Measurements from ENCODE around the gene CRAMP1. TPM values are rescaled to one million over a fixed set of nuclear protein-coding genes. Genes with fewer than 3 reads are reported as not detected.
"Not testable (repeated sequence)": the region's sequence is repeated elsewhere in the genome, so short reads cannot be mapped to it uniquely, and the experiment has no call there.

Gene CRAMP1
- total RNA-seq, 1 donor from 2014 or later, result 52.4 TPM

- Mint-ChIP-seq H3K4me1 (ENCODE audit: low read depth, unreplicated experiment) (no peaks in the 10 kb centered on the region), H3K4me3 (ENCODE audit: unreplicated experiment) (peak overlapping the region; percentile 18), H3K27me3 (ENCODE audit: unreplicated experiment) (peaks cover 4% of the 10 kb centered on the region), H3K36me3 (ENCODE audit: unreplicated experiment) (peaks cover 7% of the 10 kb centered on the region), H3K9me3 (ENCODE audit: unreplicated experiment) (peaks cover 6% of the 10 kb centered on the region), H3K27ac (ENCODE audit: unreplicated experiment) (no peak overlapping the region)
- TF ChIP-seq CTCF (IDR thresholded peaks at IDR 0.05; ENCODE audit: partially characterized antibody, unreplicated experiment), result no peak
- DNase-seq, result no peak
Measured at GRCh38 chr16:1584926-1585484, 27.2 kb upstream of the CRAMP1 start.

- H3K9me3 Mint-ChIP-seq (ENCODE audit: unreplicated experiment), result peaks cover 9% of the 10 kb centered on the region
- H3K4me3 Mint-ChIP-seq (ENCODE audit: unreplicated experiment), result no peak overlapping the region
- H3K4me1 Mint-ChIP-seq (ENCODE audit: low read depth, unreplicated experiment), result peaks cover 2% of the 10 kb centered on the region
- no peaks in the 10 kb centered on the region for H3K36me3 Mint-ChIP-seq (ENCODE audit: unreplicated experiment)
- no peak for DNase-seq
- H3K27me3 Mint-ChIP-seq (ENCODE audit: unreplicated experiment), result peaks cover 2% of the 10 kb centered on the region
- H3K27ac Mint-ChIP-seq (ENCODE audit: unreplicated experiment), result no peak overlapping the region
- no peak for TF ChIP-seq CTCF (IDR thresholded peaks at IDR 0.05; ENCODE audit: partially characterized antibody, unreplicated experiment)
Measured at GRCh38 chr16:1590366-1590765, 21.8 kb upstream of the CRAMP1 start.

- no peak for DNase-seq
- Mint-ChIP-seq H3K36me3 (ENCODE audit: unreplicated experiment) (no peaks in the 10 kb centered on the region), H3K9me3 (ENCODE audit: unreplicated experiment) (peaks cover 9% of the 10 kb centered on the region), H3K4me3 (ENCODE audit: unreplicated experiment) (no peak overlapping the region), H3K27ac (ENCODE audit: unreplicated experiment) (no peak overlapping the region), H3K4me1 (ENCODE audit: low read depth, unreplicated experiment) (peaks cover 2% of the 10 kb centered on the region), H3K27me3 (ENCODE audit: unreplicated experiment) (peaks cover 2% of the 10 kb centered on the region)
- TF ChIP-seq CTCF (IDR thresholded peaks at IDR 0.05; ENCODE audit: partially characterized antibody, unreplicated experiment), result no peak
Measured at GRCh38 chr16:1590930-1591705, 21.0 kb upstream of the CRAMP1 start.

GRCh38 chr16:1592446-1592845 is 19.7 kb upstream of the CRAMP1 start:
- Mint-ChIP-seq H3K4me3 (ENCODE audit: unreplicated experiment) (no peak overlapping the region), H3K27ac (ENCODE audit: unreplicated experiment) (no peak overlapping the region), H3K9me3 (ENCODE audit: unreplicated experiment) (peaks cover 5% of the 10 kb centered on the region), H3K36me3 (ENCODE audit: unreplicated experiment) (peaks cover 8% of the 10 kb centered on the region), H3K27me3 (ENCODE audit: unreplicated experiment) (peaks cover 2% of the 10 kb centered on the region), H3K4me1 (ENCODE audit: low read depth, unreplicated experiment) (peaks cover 2% of the 10 kb centered on the region)
- no peak for DNase-seq
- no peak for TF ChIP-seq CTCF (IDR thresholded peaks at IDR 0.05; ENCODE audit: partially characterized antibody, unreplicated experiment)

- not testable (repeated sequence) for H3K4me3 Mint-ChIP-seq (ENCODE audit: unreplicated experiment); H3K27me3 Mint-ChIP-seq (ENCODE audit: unreplicated experiment); H3K27ac Mint-ChIP-seq (ENCODE audit: unreplicated experiment); H3K4me1 Mint-ChIP-seq (ENCODE audit: low read depth, unreplicated experiment); DNase-seq; H3K9me3 Mint-ChIP-seq (ENCODE audit: unreplicated experiment)
- H3K36me3 Mint-ChIP-seq (ENCODE audit: unreplicated experiment), result peaks cover 23% of the 10 kb centered on the region
Measured at GRCh38 chr16:1595511-1595910, 16.6 kb upstream of the CRAMP1 start.
